ENCODE measurements around the gene CELF5.
"Not testable (repeated sequence)": the region's sequence is repeated elsewhere in the genome, so short reads cannot be mapped to it uniquely, and the experiment has no call there.

CELF5 gene

GRCh38 chr19:3190921-3191805 is 33.3 kb upstream of the CELF5 start:
- no peak for DNase-seq

GRCh38 chr19:3191806-3192104 is 32.7 kb upstream of the CELF5 start:
- not testable (repeated sequence) for DNase-seq

- no peak for DNase-seq
Observed at GRCh38 chr19:3192228-3192635, 32.2 kb upstream of the CELF5 start.

GRCh38 chr19:3192684-3193083 is 31.8 kb upstream of the CELF5 start:
- no peak for DNase-seq

GRCh38 chr19:3193256-3194105 is 31.0 kb upstream of the CELF5 start:
- DNase-seq: no peak

GRCh38 chr19:3194106-3195087 is 30.1 kb upstream of the CELF5 start:
- no peak for DNase-seq

DNA sequence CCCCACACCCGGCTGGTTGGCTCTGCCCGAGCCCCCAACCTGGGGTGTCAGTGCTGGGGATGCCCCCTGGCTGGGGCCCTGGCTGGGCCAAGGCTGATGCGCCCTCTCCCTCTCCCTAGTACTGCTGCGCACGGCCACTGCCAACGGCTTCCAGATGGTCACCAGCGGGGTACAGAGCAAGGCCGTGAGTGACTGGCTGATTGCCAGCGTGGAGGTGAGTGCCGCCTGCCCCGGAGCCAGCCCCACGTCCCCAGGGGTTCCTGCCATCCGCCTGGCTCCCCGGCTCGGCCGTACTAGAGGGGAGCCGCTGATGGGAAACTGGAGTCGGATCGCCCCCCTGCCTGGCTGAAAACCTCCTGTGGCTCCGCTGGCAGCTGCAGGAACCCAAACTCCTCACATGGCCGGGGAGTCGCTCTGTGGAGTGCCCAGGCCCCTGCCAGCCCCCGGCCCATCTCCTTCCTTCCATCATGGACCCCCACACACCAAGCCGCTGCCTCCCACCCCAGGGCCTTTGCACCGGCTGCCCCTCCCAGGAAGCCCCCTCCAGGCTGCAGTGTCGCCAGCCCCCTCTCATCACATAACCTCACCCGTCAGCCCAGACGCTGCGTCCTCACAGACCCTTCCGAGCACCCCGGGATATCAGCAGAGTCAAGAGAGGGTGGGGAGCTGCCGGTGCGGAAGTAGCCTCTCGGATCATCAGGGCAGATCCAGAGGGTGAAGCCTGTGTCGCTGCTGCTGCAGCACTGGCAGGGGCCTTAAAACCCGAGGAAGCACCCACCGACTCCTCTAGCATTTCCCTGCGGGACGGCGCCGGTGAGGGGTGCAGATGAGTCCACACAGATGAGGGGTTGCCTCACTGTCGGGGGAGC is 28.2 kb upstream of the CELF5 start:
- no peak for DNase-seq

DNA sequence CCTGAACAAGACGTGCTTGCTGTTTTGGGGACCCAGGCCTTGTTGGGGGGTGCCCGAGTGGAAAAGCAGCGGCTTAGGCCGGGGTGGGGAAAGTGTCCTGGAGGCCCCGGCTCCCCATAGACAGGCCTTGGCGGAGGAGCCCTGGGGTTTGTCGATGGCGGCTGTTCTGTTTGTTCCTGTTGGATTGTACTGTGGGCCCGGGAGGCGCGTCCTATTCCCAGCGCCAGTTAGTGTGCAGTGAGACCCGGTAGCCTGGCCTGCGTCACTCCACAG is 27.6 kb upstream of the CELF5 start:
- DNase-seq: no peak

DNA sequence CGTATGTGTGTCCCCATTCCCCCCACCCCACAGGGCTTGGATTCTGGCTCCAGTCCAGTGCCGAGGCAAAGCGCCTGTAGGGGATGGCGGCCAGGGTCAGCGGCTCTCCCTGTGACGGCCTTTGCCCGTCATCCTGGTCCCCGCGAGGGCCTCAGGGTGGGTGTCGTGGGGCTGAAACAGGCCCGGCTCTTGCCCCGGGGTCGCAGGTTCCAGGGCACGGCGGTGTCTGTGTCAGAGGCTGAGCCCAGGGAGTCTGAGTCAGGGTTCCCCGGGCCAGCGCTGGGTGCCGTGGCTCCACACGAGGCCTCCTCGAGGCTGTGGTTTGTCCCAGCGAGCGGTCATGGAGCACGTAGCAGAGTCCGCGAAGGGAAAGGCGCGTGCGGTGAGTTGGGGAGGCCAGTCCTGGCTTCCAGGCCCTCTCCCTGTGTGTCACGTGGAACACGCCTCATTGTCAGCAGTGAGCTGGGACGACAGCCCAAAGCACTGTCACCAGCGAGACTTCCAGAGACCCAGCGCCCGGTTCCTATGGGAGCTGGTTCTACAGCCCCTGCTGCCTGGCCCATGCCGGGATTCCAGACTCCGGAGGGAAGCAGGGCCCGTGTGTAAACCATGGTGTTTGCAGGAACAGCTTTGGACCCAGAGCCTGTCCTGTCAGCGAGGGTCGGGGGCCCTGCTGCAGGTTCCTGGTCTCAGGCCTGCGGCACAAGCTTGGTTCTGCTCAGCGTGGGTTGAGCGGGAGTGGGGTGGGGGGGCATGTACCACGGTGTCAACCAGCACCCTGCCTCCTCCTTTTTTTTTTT is 25.4 kb upstream of the CELF5 start:
- DNase-seq: no peak

- no peak for DNase-seq
Observed at GRCh38 chr19:3201072-3201700, 23.3 kb upstream of the CELF5 start.

GRCh38 chr19:3201911-3202310 is 22.6 kb upstream of the CELF5 start:
- no peak for DNase-seq

- no peak for DNase-seq
Observed at GRCh38 chr19:3202346-3202745, 22.1 kb upstream of the CELF5 start.

DNA sequence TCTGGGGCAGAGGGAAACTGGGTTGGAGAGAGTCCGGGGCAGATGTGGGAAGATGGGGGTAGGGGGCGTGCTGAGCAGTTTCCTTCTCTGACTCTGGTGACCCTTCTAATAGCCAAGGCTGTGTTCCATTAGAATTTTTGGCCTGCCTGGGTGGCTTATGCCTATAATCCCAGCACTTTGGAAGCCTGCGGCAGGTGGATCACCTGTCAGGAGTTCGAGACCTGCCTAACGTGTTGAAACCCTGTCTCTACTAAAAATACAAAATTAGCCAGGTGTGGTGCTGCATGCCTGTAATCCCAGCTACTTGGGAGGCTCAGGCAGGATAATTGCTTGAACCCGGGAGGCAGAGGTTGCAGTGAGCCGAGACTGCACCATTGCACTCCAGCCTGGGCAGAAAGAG is 21.6 kb upstream of the CELF5 start:
- not testable (repeated sequence) for DNase-seq

GRCh38 chr19:3203805-3204645 is 20.4 kb upstream of the CELF5 start:
- no peak for DNase-seq

DNA sequence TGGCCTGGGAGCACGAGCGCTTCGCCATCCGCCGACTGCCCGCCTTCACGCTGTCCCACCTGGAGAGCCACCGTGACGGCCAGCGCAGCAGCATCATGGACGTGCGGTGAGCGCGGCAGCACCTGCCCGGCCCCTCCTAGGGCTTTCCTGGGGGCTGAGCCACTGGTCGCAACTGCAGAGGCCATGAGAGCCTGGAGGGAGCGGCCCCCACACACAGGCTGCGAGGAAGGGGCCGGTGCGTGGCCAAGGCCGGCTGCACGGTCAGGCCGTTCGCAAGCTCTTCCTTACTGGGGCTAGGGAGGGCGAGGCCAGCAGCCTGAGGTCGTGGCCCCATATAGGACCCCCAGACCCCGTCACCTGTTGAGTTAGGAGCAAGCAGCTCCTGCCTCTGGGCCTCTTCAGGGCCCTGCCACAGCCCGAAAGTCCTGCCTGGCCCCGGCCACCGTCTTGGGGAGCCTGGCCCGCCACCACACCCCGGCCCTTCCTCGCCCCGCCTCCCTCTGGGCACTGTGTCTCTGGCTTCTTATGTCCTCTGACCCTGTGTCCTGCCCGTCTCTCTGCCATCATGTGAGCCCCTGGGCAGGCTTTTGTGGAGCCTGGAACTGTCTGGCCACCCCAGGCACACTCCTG is 19.7 kb upstream of the CELF5 start:
- no peak for DNase-seq

DNA sequence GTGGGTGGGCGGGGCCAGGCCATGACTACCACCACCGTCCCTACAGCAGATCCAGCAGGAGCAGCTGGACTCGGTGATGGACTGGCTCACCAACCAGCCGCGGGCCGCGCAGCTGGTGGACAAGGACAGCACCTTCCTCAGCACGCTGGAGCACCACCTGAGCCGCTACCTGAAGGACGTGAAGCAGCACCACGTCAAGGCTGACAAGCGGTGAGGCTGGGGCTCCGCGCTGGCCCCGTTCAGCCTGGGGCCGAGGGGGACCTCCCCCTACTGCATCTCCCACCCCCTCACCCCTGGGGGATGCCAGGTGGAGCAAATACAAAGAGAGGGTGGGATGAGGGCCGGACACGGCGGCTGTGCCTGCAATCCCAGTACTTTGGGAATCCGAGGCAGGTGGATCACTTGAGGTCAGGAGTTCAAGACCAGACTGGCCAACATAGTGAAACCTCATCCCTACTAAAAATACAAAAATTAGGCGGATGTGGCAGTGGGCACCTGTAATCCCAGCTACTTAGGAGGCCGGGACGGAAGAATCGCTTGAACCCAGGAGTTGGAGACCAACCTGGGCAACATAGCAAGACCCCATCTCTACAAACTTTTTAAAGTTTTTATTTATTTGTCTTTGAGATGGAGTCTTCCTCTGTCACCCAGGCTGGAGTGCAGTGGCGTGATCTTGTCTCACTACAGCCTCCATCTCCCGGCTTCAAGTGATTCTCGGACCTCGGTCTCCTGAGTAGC is 18.1 kb upstream of the CELF5 start:
- DNase-seq: no peak

DNA sequence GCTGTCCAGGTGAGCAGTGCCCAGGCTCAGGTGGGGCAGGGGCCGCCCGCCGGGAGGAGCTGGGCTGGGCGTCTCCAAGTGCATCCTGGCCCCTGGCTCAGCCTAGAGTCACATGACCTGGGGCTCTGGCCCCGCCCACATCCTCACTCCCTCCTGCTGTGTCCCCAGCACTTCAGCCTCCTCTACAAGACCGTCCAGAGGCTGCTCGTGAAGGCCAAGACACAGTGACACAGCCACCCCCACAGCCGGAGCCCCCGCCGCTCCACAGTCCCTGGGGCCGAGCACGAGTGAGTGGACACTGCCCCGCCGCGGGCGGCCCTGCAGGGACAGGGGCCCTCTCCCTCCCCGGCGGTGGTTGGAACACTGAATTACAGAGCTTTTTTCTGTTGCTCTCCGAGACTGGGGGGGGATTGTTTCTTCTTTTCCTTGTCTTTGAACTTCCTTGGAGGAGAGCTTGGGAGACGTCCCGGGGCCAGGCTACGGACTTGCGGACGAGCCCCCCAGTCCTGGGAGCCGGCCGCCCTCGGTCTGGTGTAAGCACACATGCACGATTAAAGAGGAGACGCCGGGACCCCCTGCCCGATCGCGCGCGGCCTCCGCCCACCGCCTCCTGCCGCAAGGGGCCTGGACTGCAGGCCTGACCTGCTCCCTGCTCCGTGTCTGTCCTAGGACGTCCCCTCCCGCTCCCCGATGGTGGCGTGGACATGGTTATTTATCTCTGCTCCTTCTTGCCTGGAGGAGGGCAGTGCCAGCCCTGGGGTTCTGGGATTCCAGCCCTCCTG is 16.8 kb upstream of the CELF5 start:
- DNase-seq: no peak

Measured in activated effector memory CD4-positive, alpha-beta T cell treated with Interleukin-2 at 50 U/mL for 16 hours (primary cell).